Prostate gland (tissue), 2 donors: ENCODE data around the gene SNRPB2. TPM values are rescaled to one million over a fixed set of nuclear protein-coding genes. Genes with fewer than 3 reads are reported as not detected.

Experiments
- DNase-seq: peaks from one replicate; pipeline ENCODE4 v3.0.0-alpha.2; 2019; ENCODE audit warnings: low spot score
- H3K27ac ChIP-seq, 2 donors: fragments of 200-600 bp; sonication (generic); 2 replicates each; pipeline ENCODE4 v1.5.1; 2017 to 2019
- H3K27me3 ChIP-seq: fragments of 200-600 bp; sonication (generic); replicated peaks from 2 replicates; pipeline ENCODE4 v1.5.1; 2019; ENCODE audit not compliant: insufficient read depth
- H3K36me3 ChIP-seq, 2 donors: fragments of 200-600 bp; sonication (generic); 1 replicate in 1 of 2; 2 replicates in 1 of 2; pipeline versions ENCODE4 v1.5.1 to v1.8.1; 2017 to 2019
- H3K4me1 ChIP-seq: fragments of 200-600 bp; sonication (generic); replicated peaks from 2 replicates; pipeline ENCODE4 v1.5.1; 2019
- H3K4me3 ChIP-seq, 2 donors: fragments of 200-600 bp; sonication (generic); 2 replicates each; pipeline ENCODE4 v1.5.1; 2017 to 2019
- H3K9me3 ChIP-seq: fragments of 200-600 bp; sonication (generic); 2 replicates; pipeline ENCODE4 v1.5.1; 2017
- CTCF ChIP-seq, 4 experiments: fragments of 200-600 bp in 2 of 4; fragments of 450-650 bp in 2 of 4; sonication (generic) in 2 of 4; IDR thresholded peaks; 1 replicate in 3 of 4; 2 replicates in 1 of 4; pipeline ENCODE4 v1.5.1; 2016 to 2019; ENCODE audit warnings: antibody characterized with exemption in 4 of 4, mild to moderate bottlenecking in 2 of 4, moderate library complexity in 2 of 4
- POLR2A ChIP-seq: fragments of 450-650 bp; IDR thresholded peaks from one replicate; pipeline ENCODE4 v1.6.1; 2016; ENCODE audit warnings: antibody characterized with exemption, mild to moderate bottlenecking
- POLR2AphosphoS5 ChIP-seq: sonication (generic); formaldehyde crosslinking; IDR thresholded peaks from one replicate; pipeline ENCODE4 v1.6.1; 2017; ENCODE audit warnings: antibody characterized with exemption
- WGBS: methylation state at CpG from one replicate; pipeline ENCODE4 v1.1.5; 2018; 5-methylcytosine and 5-hydroxymethylcytosine counted together
- intact Hi-C: fragments of 100-400 bp; cut with DNase I; formaldehyde crosslinking; loops from one replicate; pipeline ENCODE4 v1.14.2; 2022
- total RNA-seq, 2 donors: library from RNA; depleted of rRNA; stranded (reverse); fragments of >200 nt; gene quantifications; one replicate each; pipeline ENCODE4 v1.1.0, GENCODE V29; 2016

The SNRPB2 gene
- total RNA-seq, 2 donors from 2014 or later = 21.2 to 22.9 TPM

GRCh38 chr20:16760431-16761304, 30.8 kb downstream of the SNRPB2 start:
- intact Hi-C loops = loop anchor here (10.0 kb wide), 1 partner anchor 246 kb away; no protein-coding TSS in a partner anchor

GRCh38 chr20:16761305-16761829, 31.5 kb downstream of the SNRPB2 start:
- DNase-seq = peak; percentile 45
- Histone ChIP-seq H3K9me3 (no peaks in the 10 kb centered on the region), H3K4me1 (peaks cover 6% of the 10 kb centered on the region), H3K27me3 (no peaks in the 10 kb centered on the region), H3K4me3 (no peak overlapping the region), H3K27ac (no peak overlapping the region), H3K36me3 (no peaks in the 10 kb centered on the region)
- WGBS = 2% methylated on average over 3 of the region's 3 CpGs
- intact Hi-C loops = loop anchor here (10.0 kb wide), 1 partner anchor 247 kb away; no protein-coding TSS in a partner anchor
- TF ChIP-seq CTCF (IDR thresholded peaks at IDR 0.05) (peak; percentile 14 to 79 (median 67)), POLR2AphosphoS5 (peak; percentile 37), POLR2A (no peak)

More at GRCh38 chr20:16760431-16761304, 30.8 kb downstream of the SNRPB2 start:
- no peak overlapping the region for H3K4me3 ChIP-seq
- no peaks in the 10 kb centered on the region for H3K9me3 ChIP-seq
- no peaks in the 10 kb centered on the region for H3K27me3 ChIP-seq
- peak; percentile 47 for DNase-seq
- H3K4me1 ChIP-seq = peaks cover 6% of the 10 kb centered on the region
- H3K27ac ChIP-seq = no peak overlapping the region
- no peaks in the 10 kb centered on the region for H3K36me3 ChIP-seq
- WGBS = 34% methylated on average over 11 of the region's 11 CpGs
- TF ChIP-seq CTCF (IDR thresholded peaks at IDR 0.05) (no peak), POLR2AphosphoS5 (peak; percentile 38), POLR2A (no peak)

GRCh38 chr20:16764560-16764959, 34.7 kb downstream of the SNRPB2 start:
- TF ChIP-seq POLR2A (no peak), CTCF (IDR thresholded peaks at IDR 0.05) (no peak), POLR2AphosphoS5 (no peak)
- WGBS = 70% methylated on average over 4 of the region's 4 CpGs
- H3K4me1 ChIP-seq = peaks cover 6% of the 10 kb centered on the region
- H3K9me3 ChIP-seq = no peaks in the 10 kb centered on the region
- no peak overlapping the region for H3K4me3 ChIP-seq
- intact Hi-C loops = loop anchor here (10.0 kb wide), 1 partner anchor 250 kb away; no protein-coding TSS in a partner anchor
- no peak overlapping the region for H3K27ac ChIP-seq
- H3K36me3 ChIP-seq = no peaks in the 10 kb centered on the region
- DNase-seq = no peak
- H3K27me3 ChIP-seq = no peaks in the 10 kb centered on the region

GRCh38 chr20:16771213-16771612, 41.4 kb downstream of the SNRPB2 start:
- peak in 1 of 4 experiments; percentile 7 for TF ChIP-seq CTCF (IDR thresholded peaks at IDR 0.05)
- TF ChIP-seq POLR2AphosphoS5 = no peak
- DNase-seq = no peak
- intact Hi-C loops = no loop called here
- no peaks in the 10 kb centered on the region for H3K9me3 ChIP-seq
- no peak overlapping the region for H3K4me3 ChIP-seq
- H3K36me3 ChIP-seq = no peaks in the 10 kb centered on the region
- H3K27ac ChIP-seq = no peak overlapping the region
- no peaks in the 10 kb centered on the region for H3K4me1 ChIP-seq
- H3K27me3 ChIP-seq = no peaks in the 10 kb centered on the region
